HG03432 (cell line): ENCODE results near the gene TUBA1C.

Experiments
- ATAC-seq: cut with Tn5 transposase; IDR thresholded peaks from one replicate; pipeline ENCODE4 v1.9.1; 2021; ENCODE audit warnings: mild to moderate bottlenecking, moderate library complexity; ENCODE audit not compliant: unreplicated experiment

Gene TUBA1C

GRCh38 chr12:49264873-49265792 is at the start of gene TUBA1C:
Gene TUBA1C (plus strand): TSS chr12:49265082. CDS start chr12:49265182, 100 bp downstream.
- ATAC-seq, result peak; percentile 85

- ATAC-seq, result no peak
These were observed 45.4 kb upstream of the TUBA1C start for GRCh38 chr12:49219417-49220026.

DNA sequence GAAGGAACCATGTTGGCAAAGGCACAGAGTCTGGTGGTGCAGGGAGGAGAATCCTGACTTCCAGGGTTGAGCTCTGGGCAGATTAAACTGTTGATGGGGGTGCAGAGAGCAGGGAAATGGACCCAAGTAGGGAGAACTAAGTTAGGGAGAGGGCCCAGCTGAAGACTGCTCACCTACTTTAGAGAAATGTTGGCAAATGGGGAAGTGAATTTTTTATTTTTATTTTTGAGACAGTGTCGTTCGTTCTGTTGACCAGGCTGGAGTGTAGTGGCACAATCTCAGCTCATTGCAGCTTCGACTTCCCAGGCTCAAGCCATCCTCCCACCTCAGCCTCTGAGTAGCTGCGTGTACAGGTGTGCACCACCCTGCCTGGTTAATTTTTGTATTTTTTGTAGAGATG is 43.9 kb upstream of the TUBA1C start:
- ATAC-seq, result no peak

DNA sequence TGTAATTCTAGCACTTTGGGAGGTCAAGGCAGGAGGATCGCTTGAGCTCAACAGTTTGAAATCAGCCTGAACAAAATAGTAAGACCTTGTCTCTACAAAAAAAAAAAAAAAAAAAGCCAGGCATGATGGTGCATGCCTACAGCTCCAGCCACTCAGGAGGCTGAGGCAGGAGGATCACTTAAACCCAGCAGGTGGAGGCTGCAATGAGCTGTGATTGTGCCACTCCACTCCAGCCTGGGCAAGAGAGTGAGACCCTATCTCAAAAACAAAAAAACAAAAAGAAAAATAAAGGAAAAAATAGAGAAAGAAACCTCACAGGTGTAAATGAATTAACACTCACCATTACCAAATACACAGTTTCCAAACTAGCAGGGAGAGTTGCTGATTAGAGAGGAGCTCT is 41.8 kb upstream of the TUBA1C start:
- no peak for ATAC-seq

DNA sequence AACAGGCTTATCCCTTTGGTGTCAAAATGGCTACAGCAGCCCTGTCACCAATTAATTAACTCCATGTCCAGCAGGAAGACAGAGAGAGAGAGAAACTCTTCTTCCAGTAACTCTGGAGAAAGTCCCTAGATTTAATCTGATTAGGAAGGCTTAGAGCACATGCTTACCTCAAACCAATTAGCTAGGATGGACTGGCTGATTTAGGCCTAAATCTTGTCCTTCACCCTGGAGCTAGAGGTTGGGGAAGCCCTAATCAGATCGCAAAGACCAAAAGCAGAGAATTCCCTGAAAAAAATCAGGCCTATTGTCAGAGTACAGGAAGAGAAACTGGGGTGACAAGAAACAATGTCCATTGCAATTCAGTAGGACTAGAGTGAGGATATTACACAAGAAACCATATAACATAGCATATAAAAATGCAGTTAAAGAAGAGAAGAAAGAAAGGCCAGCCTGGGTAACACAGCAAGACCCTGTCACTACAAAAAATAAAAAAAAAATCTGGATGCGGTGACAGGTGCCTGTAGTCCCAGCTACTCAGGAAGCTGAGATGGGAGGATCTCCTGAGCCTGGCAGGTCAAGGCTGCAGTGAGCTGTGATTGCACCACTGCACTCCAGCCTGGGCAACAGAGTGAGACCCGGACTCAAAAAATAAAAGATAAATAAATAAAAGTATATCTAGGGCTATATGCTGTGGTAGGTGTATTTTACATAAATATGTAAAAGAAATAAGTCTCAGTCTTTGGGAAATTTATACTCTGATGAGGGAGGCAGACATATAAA is 41.1 kb upstream of the TUBA1C start:
- ATAC-seq, result no peak

DNA sequence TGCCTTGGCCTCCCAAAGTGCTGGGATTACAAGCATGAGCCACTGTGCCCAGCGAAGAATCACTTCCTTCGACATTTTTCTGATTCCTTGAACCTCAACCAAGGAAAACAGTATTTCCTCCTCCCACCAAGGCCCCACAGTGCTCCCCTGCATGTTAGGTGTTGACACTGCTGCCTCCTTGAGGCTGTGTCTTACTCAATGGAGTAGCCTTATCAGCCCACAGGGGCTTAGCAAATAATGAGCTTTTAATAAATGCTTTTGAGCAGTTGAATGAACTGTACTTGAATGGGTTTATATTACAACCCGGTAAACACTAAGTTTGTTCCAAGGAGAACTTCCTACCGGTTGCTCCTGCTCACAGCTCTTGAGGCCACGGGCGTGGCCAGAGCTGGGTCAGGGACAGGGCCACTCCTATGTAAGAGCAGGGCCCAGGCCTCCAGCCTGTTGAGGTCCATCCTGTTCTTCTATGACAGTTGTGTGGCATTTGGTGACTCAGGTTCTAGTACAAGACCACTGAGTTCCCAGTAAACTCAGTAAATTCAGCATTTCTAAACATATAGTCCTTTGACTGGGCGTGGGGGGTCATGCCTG is 39.2 kb upstream of the TUBA1C start:
- ATAC-seq, result no peak

DNA sequence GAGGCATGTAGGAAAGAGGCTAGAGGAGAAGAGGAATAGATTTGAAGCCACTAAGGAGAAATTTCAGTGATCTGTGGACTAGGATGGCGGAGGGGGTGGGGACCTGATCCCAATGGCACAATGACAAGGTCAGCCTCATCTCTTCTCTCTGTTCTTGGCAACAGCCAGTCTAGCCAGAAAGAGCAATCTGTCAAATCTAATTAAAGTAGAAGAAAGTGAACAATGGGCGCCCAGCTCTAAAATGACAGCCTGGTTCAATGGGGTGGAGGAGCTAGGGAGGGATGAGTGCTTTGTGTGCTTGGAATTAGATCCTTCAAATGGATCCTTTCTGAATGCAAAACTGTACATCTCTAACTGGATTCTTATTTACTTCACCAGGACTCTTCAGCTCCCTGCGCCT is 37.2 kb upstream of the TUBA1C start:
- ATAC-seq, result no peak

GRCh38 chr12:49228653-49229052 is 36.2 kb upstream of the TUBA1C start:
- ATAC-seq, result no peak

- no peak for ATAC-seq
These were observed 34.6 kb upstream of the TUBA1C start for GRCh38 chr12:49230176-49230804.

GRCh38 chr12:49230805-49231194 is 34.1 kb upstream of the TUBA1C start:
- no peak for ATAC-seq

DNA sequence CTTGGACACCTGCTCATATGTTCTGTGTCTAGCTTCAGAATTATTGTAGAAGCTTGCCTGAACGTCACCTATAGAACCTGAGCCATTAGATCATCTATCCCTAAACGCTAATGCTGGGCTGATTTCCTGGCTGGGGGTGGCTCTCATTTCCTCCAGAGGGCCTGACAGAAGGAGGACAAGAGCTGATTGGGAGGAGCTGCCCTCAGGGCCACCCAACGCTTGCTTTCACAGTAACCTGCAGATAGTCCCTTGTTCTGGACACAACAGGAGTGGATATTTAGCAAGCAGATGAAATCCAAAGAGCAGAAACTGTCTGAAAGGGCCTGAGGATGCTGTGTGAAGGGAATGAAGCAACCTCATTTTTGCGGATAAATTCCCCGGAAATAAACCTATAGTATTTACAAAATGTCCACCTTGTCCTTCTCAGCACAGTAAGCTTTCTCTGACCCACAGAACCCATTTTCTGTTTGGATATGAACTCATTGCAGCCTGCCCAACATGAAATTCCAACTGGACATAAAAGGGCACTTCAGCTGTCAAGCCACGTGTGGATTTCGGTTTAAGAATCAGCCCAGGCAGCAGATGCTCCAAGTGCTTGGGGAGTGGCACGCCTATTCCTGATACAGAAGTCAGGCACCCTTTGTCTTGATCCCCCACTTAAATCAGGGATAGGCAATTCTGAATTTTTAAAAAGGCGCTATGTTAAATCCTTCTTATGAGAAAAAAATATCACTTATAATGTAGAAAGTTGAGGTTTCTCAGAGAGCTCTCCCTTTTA is 32.8 kb upstream of the TUBA1C start:
- no peak for ATAC-seq

GRCh38 chr12:49232940-49233841 is 31.7 kb upstream of the TUBA1C start:
- ATAC-seq, result no peak

GRCh38 chr12:49233842-49234526 is 30.9 kb upstream of the TUBA1C start:
- ATAC-seq, result no peak

DNA sequence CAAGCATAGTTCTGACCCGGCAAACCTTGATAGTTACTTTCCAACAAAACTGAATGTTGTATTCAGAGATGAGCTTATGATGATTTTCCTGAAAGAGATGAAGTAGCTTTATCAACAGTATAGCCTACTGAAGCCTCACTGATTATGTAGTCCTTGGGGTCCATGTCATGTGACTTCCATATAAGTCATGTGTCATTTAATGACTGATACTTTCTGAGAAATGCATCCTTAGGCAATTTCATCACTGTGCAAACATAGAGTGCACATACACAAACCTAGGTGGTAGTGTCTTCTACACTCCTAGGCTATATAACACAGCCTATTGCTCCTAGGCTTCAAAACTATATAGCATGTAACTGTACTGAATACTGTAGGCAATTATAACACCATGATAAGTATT is 28.5 kb upstream of the TUBA1C start:
- no peak for ATAC-seq

DNA sequence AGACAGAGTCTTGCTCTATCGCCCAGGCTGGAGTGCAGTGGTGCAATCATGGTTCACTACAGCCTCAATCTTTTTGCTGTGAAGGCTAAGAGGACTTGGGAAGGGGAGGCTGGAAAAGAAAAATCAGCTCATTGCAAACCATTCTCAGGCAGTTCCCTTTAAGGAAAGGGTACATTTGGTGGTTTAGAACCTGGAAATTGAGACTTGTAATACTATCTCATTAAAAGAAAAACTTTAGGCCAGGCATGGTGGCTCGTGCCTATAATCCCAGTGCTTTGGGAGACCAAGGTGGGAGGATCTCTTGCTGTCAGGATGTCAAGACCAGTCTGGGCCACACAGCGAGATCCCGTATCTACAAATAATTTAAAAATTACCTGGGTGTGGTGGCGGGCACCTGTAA is 21.3 kb upstream of the TUBA1C start:
- no peak for ATAC-seq

GRCh38 chr12:49244176-49244575 is 20.7 kb upstream of the TUBA1C start:
- no peak for ATAC-seq

DNA sequence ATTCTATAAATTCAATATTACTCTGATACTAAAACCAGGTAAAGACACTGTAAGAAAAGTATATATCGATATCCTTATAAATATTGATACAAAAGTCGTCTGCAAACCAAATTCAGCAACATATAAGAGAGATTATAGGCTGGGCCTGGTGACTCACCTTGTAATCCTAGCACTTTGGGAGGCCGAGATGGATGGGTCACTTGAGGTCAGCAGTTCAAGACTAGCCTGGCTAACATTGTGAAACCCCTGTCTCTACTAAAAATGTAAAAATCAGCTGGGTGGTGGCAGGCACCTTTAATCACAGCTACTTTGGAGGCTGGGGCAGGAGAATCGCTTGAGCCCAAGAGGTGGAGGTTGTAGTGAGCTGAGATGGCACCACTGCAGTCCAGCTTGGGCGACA is 13.5 kb upstream of the TUBA1C start:
- ATAC-seq, result no peak

- no peak for ATAC-seq
These were observed 11.8 kb upstream of the TUBA1C start for GRCh38 chr12:49253033-49253623.
